ENCODE measurements around the gene SERF2. TPM values are rescaled to one million over a fixed set of nuclear protein-coding genes. Genes with fewer than 3 reads are reported as not detected.
"Not testable (repeated sequence)": the region's sequence is repeated elsewhere in the genome, so short reads cannot be mapped to it uniquely, and the experiment has no call there.

SERF2 gene
- total and polyA plus RNA-seq, 10 of the 15 experiments (the other 5 are each of a cell fraction or from before 2014, with no cell fraction given), result 464 to 4,159 (median 1,014) TPM

DNA sequence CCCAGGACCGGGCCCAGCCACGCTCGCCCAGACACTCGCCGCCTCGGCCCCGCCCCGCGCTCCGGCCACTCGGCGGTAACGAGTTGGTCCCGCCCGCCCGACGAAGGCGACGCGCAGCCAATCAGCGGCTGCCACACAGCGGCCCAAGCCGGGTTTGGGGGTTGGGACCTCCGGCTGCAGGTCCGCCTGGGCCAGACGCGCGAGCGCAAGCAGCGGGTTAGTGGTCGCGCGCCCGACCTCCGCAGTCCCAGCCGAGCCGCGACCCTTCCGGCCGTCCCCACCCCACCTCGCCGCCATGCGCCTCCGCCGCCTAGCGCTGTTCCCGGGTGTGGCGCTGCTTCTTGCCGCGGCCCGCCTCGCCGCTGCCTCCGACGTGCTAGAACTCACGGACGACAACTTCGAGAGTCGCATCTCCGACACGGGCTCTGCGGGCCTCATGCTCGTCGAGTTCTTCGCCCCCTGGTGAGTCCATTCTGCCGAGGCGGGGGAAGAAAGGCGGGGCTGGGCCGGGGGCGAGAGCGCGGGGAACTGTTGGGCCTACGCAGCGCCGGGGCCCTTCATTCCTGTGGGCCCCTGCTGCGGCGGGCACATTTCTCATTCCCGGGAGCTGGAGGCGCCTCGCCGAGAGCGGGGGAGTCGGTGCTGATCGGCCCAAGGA lies 45.7 kb upstream of the SERF2 start, which contains the start of gene PDIA3:
Gene PDIA3, plus strand, starts transcription at position 194 of the 658 bp plus-strand sequence. Its CDS starts 102 bp downstream, at position 296.
- Histone ChIP-seq H3K4me2 (ENCODE audit: control insufficient read depth, insufficient read depth) (peak within 1 kb of the TSS; percentile 71), H3K27ac (ENCODE audit: control insufficient read depth, insufficient read depth) (peak within 1 kb of the TSS; percentile 78), H3K4me3 (peak within 1 kb of the TSS; percentile 84), H3K9ac (ENCODE audit: control insufficient read depth, insufficient read depth, low read length) (peak within 1 kb of the TSS; percentile 82), H3K79me2 (ENCODE audit: control insufficient read depth, insufficient read depth, low read length) (peaks cover 53% of the 10 kb centered on the region), H3K4me1 (ENCODE audit: control insufficient read depth, insufficient read depth, low read length) (peaks cover 13% of the 10 kb centered on the region), H2AFZ (ENCODE audit: control insufficient read depth, low read depth, low read length) (peak within 1 kb of the TSS; percentile 51)
- H4K20me1 ChIP-seq (ENCODE audit: control insufficient read depth, insufficient read depth); H3K9me3 ChIP-seq (replicated peaks; ENCODE audit: control insufficient read depth, insufficient read depth, low read length); H3K27me3 ChIP-seq (replicated peaks in 1 of 2; ENCODE audit: control insufficient read depth in 2 of 2, insufficient read depth in 2 of 2, low read length in 1 of 2); BruUV-seq (replicated peaks); FAIRE-seq; H3K36me3 ChIP-seq (ENCODE audit: control insufficient read depth in 2 of 2, insufficient read depth in 2 of 2, low read length in 1 of 2); in situ Hi-C loops (cut with MboI): not testable (repeated sequence)
- peak; percentile 91 for ATAC-seq
- POLR2A ChIA-PET, result interaction anchor here (0.6 to 1.3 kb wide), 3 partner anchors 11 to 63 kb away, joined by 3 to 4 read pairs (median 3); no protein-coding TSS in a partner anchor
- RAD21 ChIA-PET (ENCODE audit: unreplicated experiment), result interaction anchor here (1.0 to 1.1 kb wide), 2 partner anchors 24 to 42 kb away, joined by 3 to 4 read pairs; no protein-coding TSS in a partner anchor
- SMC1A ChIA-PET (ENCODE audit: uncharacterized antibody, unreplicated experiment), result interaction anchor here (1.0 to 2.2 kb wide), 2 partner anchors 31 to 42 kb away, joined by 5 to 6 read pairs; partner anchors contain the start of gene ELL3
- DNase-seq (ENCODE audit: low read depth, low spot score), result peak; percentile 56
- intact Hi-C loops (cut with micrococcal nuclease; ENCODE audit: unreplicated experiment), result loop anchor here (5.0 kb wide), 1 partner anchor 976 kb away; no protein-coding TSS in a partner anchor
- CTCF ChIA-PET, result interaction anchor here (1.7 kb wide), 1 partner anchor 24 kb away, joined by 5 read pairs; no protein-coding TSS in a partner anchor
- WGBS (ENCODE audit: insufficient coverage, insufficient replicate concordance, low lambda C conversion rate, missing lambda C conversion rate), result under 1% methylated on average over 48 of the region's 84 CpGs
- peak; percentile 92 for TF ChIP-seq POLR2A (IDR thresholded peaks at IDR 0.05; ENCODE audit: low read depth, low read length)
- peak; percentile 63; the same call in 1 of the 2 replicates for TF ChIP-seq GATAD2B (conservative IDR thresholded peaks at IDR 0.05; ENCODE audit: low read depth)
- 0 out of 4 replicates have a peak, but pooled peaks of 1 of the 2 experiments have one; percentile 19 for TF ChIP-seq IKZF2 (IDR thresholded peaks at IDR 0.05)
- TF ChIP-seq MYC (IDR thresholded peaks at IDR 0.05; ENCODE audit: insufficient read depth, insufficient read length, insufficient replicate concordance, low read length, severe bottlenecking), result peak; percentile 48
- TF ChIP-seq RB1 (IDR thresholded peaks at IDR 0.05; ENCODE audit: borderline replicate concordance), result peak; percentile 53; the same call in 1 of the 2 replicates
- peak; percentile 82 for TF ChIP-seq CHD2 (IDR thresholded peaks at IDR 0.05; ENCODE audit: borderline replicate concordance, low read depth, low read length)
- TF ChIP-seq NR2F1 (conservative IDR thresholded peaks at IDR 0.05), result 0 out of 2 replicates have a peak, but pooled peaks have one; percentile 45
- TF ChIP-seq POLR2AphosphoS5 (IDR thresholded peaks at IDR 0.05; ENCODE audit: low read length), result peak; percentile 84
- TF ChIP-seq IKZF1 (conservative IDR thresholded peaks at IDR 0.05), result peak; percentile 45
- 0 out of 2 replicates have a peak, but pooled peaks have one; percentile 57 for TF ChIP-seq TCF3 (IDR thresholded peaks at IDR 0.05; ENCODE audit: borderline replicate concordance, insufficient read depth, low read depth, low read length)
- TF ChIP-seq POU2F2 (IDR thresholded peaks at IDR 0.05; ENCODE audit: borderline replicate concordance, low read depth, low read length), result peak; percentile 42; the same call in 2 of the 3 replicates
- TF ChIP-seq POLR2AphosphoS2 (IDR thresholded peaks at IDR 0.05; ENCODE audit: low read depth, low read length), result 0 out of 2 replicates have a peak, but pooled peaks have one; percentile 17
- TF ChIP-seq PML (IDR thresholded peaks at IDR 0.05; ENCODE audit: low read length), result peak; percentile 84
- peak; percentile 72; the same call in 1 of the 2 replicates for TF ChIP-seq CREB1 (IDR thresholded peaks at IDR 0.05; ENCODE audit: low read depth)
- TF ChIP-seq MXI1 (IDR thresholded peaks at IDR 0.05; ENCODE audit: low read depth, low read length), result peak; percentile 59
- TF ChIP-seq E2F4 (IDR thresholded peaks at IDR 0.05; ENCODE audit: low read depth, low read length), result 0 out of 2 replicates have a peak, but pooled peaks have one; percentile 41
- peak; percentile 71 for TF ChIP-seq TAF1 (IDR thresholded peaks at IDR 0.05; ENCODE audit: borderline replicate concordance, low read depth, low read length)
- TF ChIP-seq LARP7 (IDR thresholded peaks at IDR 0.05), result peak; percentile 88
- TF ChIP-seq SMAD5 (IDR thresholded peaks at IDR 0.05; ENCODE audit: low read depth), result 0 out of 2 replicates have a peak, but pooled peaks have one; percentile 69
- TF ChIP-seq BACH1 (IDR thresholded peaks at IDR 0.05; ENCODE audit: borderline replicate concordance), result peak; percentile 86
- TF ChIP-seq DPF2 (IDR thresholded peaks at IDR 0.05), result peak; percentile 78
- peak; percentile 63 for TF ChIP-seq SP1 (IDR thresholded peaks at IDR 0.05; ENCODE audit: low read depth, low read length)
